NCI-H460 (cell line): Measurements from ENCODE around the gene POLR3C. TPM values are rescaled to one million over a fixed set of nuclear protein-coding genes. Genes with fewer than 3 reads are reported as not detected.

Experiments
- small RNA-seq, 2 experiments: library from RNA; depleted of rRNA; stranded (forward); fragments of <200 nt; gene quantifications; one replicate each; pipeline ENCODE3, GENCODE V24; 2014
- total RNA-seq: library from RNA; depleted of rRNA; stranded (reverse); fragments of >200 nt; shearing (Covaris generic); gene quantifications from 2 replicates; pipeline ENCODE4 v1.2.3, GENCODE V29; 2014; rRNA removed

The POLR3C gene
- total RNA-seq, 1 experiment from 2014 or later: 44.1 TPM

Small RNA genes lying within 50 kb of the gene (small RNA-seq; reads per million reads assigned to genes)
- gene MIR6736: 0 reads per million in 2 experiments

Other genes with a start within 250 kb of the POLR3C start
- gene GPR89A, start 216.2 kb upstream of the POLR3C start, total RNA-seq: 33.3 and 38.5 TPM in 2 replicates
- 0.62 TPM in 1 of 2 replicates, not detected in the other for gene PDZK1, start 116.8 kb upstream of the POLR3C start, total RNA-seq
- not detected in 2 replicates for gene CD160, start 104.7 kb upstream of the POLR3C start, total RNA-seq
- 11.3 and 13.5 TPM in 2 replicates for gene RNF115, start 105 bp upstream of the POLR3C start, total RNA-seq
- 9.3 and 10.7 TPM in 2 replicates for gene NUDT17, start 21.4 kb downstream of the POLR3C start, total RNA-seq
- 18.6 and 19.9 TPM in 2 replicates for gene PIAS3, start 34.9 kb downstream of the POLR3C start, total RNA-seq
- gene ANKRD35, start 61.7 kb downstream of the POLR3C start, total RNA-seq: not detected in 2 replicates
- 0.42 and 0.72 TPM in 2 replicates for gene ITGA10, start 85.8 kb downstream of the POLR3C start, total RNA-seq
- gene PEX11B, start 94.5 kb downstream of the POLR3C start, total RNA-seq: 26.5 and 29.2 TPM in 2 replicates
- 265 and 308 TPM in 2 replicates for gene RBM8A, start 103.3 kb downstream of the POLR3C start, total RNA-seq
- gene LIX1L, start 133.8 kb downstream of the POLR3C start, total RNA-seq: 48.1 and 51.0 TPM in 2 replicates
- 1.2 and 1.6 TPM in 2 replicates for gene ANKRD34A, start 140.4 kb downstream of the POLR3C start, total RNA-seq
- gene POLR3GL, start 140.5 kb downstream of the POLR3C start, total RNA-seq: 28.7 and 36.2 TPM in 2 replicates
- 611 and 616 TPM in 2 replicates for gene TXNIP, start 172.4 kb downstream of the POLR3C start, total RNA-seq
- gene HJV, start 197.5 kb downstream of the POLR3C start, total RNA-seq: not detected in 2 replicates